ENCODE data around the gene ARPC2. TPM values are rescaled to one million over a fixed set of nuclear protein-coding genes. Genes with fewer than 3 reads are reported as not detected.
A peak's percentile ranks its signal among the peaks of the same experiment; 100 is the strongest.

ARPC2 gene
- polyA plus RNA-seq, 1 experiment, result 666 TPM

- Histone ChIP-seq H3K9me3 (ENCODE audit: control insufficient read depth, insufficient read depth, low read length) (peaks cover 6% of the 10 kb centered on the region; the same call in 1 of the 2 replicates), H3K27me3 (ENCODE audit: control insufficient read depth, insufficient read depth, low read length) (no peaks in the 10 kb centered on the region), H3K4me3 (ENCODE audit: low read depth, low read length) (no peak overlapping the region), H3K27ac (ENCODE audit: low read depth, low read length) (no peak overlapping the region)
- CTCF ChIA-PET, result interaction anchor here (0.5 kb wide), 1 partner anchor 15 kb away, joined by 3 read pairs; no protein-coding TSS in a partner anchor
- DNase-seq (ENCODE audit: low read depth, low spot score), result no peak
- POLR2A ChIA-PET, result interaction anchor here (0.7 kb wide), 1 partner anchor 13 kb away, joined by 3 read pairs; no protein-coding TSS in a partner anchor
- no peak for TF ChIP-seq CTCF (IDR thresholded peaks at IDR 0.05; ENCODE audit: low read depth, low read length)
Observed at GRCh38 chr2:218221000-218221399, 4.0 kb downstream of the ARPC2 start.

- Histone ChIP-seq H3K9me3 (ENCODE audit: control insufficient read depth, insufficient read depth, low read length) (no peaks in the 10 kb centered on the region), H3K27me3 (ENCODE audit: control insufficient read depth, insufficient read depth, low read length) (no peaks in the 10 kb centered on the region), H3K27ac (ENCODE audit: low read depth, low read length) (no peak overlapping the region), H3K4me3 (ENCODE audit: low read depth, low read length) (no peak overlapping the region)
- CTCF ChIA-PET, result no interaction called here
- TF ChIP-seq CTCF (IDR thresholded peaks at IDR 0.05; ENCODE audit: low read depth, low read length), result no peak
- POLR2A ChIA-PET, result no interaction called here
- DNase-seq (ENCODE audit: low read depth, low spot score), result no peak
Observed at GRCh38 chr2:218223046-218223445, 6.1 kb downstream of the ARPC2 start.

- Histone ChIP-seq H3K4me3 (ENCODE audit: low read depth, low read length) (no peak overlapping the region), H3K27me3 (ENCODE audit: control insufficient read depth, insufficient read depth, low read length) (no peaks in the 10 kb centered on the region), H3K27ac (ENCODE audit: low read depth, low read length) (no peak overlapping the region), H3K9me3 (ENCODE audit: control insufficient read depth, insufficient read depth, low read length) (no peaks in the 10 kb centered on the region)
- POLR2A ChIA-PET, result no interaction called here
- TF ChIP-seq CTCF (IDR thresholded peaks at IDR 0.05; ENCODE audit: low read depth, low read length), result no peak
- no peak for DNase-seq (ENCODE audit: low read depth, low spot score)
- CTCF ChIA-PET, result no interaction called here
Observed at GRCh38 chr2:218224186-218224585, 7.2 kb downstream of the ARPC2 start.

GRCh38 chr2:218226903-218227302 lies 9.9 kb downstream of the ARPC2 start:
- CTCF ChIA-PET, result no interaction called here
- no peak for DNase-seq (ENCODE audit: low read depth, low spot score)
- Histone ChIP-seq H3K27me3 (ENCODE audit: control insufficient read depth, insufficient read depth, low read length) (no peaks in the 10 kb centered on the region), H3K27ac (ENCODE audit: low read depth, low read length) (no peak overlapping the region), H3K9me3 (ENCODE audit: control insufficient read depth, insufficient read depth, low read length) (no peaks in the 10 kb centered on the region), H3K4me3 (ENCODE audit: low read depth, low read length) (no peak overlapping the region)
- no peak for TF ChIP-seq CTCF (IDR thresholded peaks at IDR 0.05; ENCODE audit: low read depth, low read length)
- POLR2A ChIA-PET, result no interaction called here

GRCh38 chr2:218228366-218229090 lies 11.5 kb downstream of the ARPC2 start:
- DNase-seq (ENCODE audit: low read depth, low spot score), result no peak
- H3K4me3 ChIP-seq (ENCODE audit: low read depth, low read length), result no peak overlapping the region
- TF ChIP-seq CTCF (IDR thresholded peaks at IDR 0.05; ENCODE audit: low read depth, low read length), result no peak
- H3K27me3 ChIP-seq (ENCODE audit: control insufficient read depth, insufficient read depth, low read length), result no peaks in the 10 kb centered on the region
- CTCF ChIA-PET, result interaction anchor here (0.8 to 1.2 kb wide), 3 partner anchors 9 to 234 kb away, joined by 3 to 4 read pairs (median 4); no protein-coding TSS in a partner anchor
- POLR2A ChIA-PET, result interaction anchor here (1.3 to 1.6 kb wide), 2 partner anchors 12 to 24 kb away, joined by 3 to 5 read pairs; no protein-coding TSS in a partner anchor
- peak overlapping the region; percentile 59 for H3K27ac ChIP-seq (ENCODE audit: low read depth, low read length)
- no peaks in the 10 kb centered on the region for H3K9me3 ChIP-seq (ENCODE audit: control insufficient read depth, insufficient read depth, low read length)
